Mesenchymal stem cell (in vitro differentiated cells and primary cell): ENCODE data around the gene UCHL5. TPM values are rescaled to one million over a fixed set of nuclear protein-coding genes. Genes with fewer than 3 reads are reported as not detected.

Source experiments
- DNase-seq: peaks from one replicate; pipeline ENCODE4 v3.0.0-alpha.2; 2013
- H2AFZ ChIP-seq: one replicate; pipeline ENCODE4 v1.6.1; 2013; ENCODE audit warnings: low read depth, mild to moderate bottlenecking, control low read depth, inconsistent platforms, low read length, moderate library complexity
- H2AK5ac ChIP-seq: 2 replicates; pipeline ENCODE4 v1.6.1; 2013; ENCODE audit warnings: low read length, moderate library complexity, mild to moderate bottlenecking, inconsistent platforms; ENCODE audit not compliant: severe bottlenecking
- H2BK120ac ChIP-seq: one replicate; pipeline ENCODE4 v1.6.1; 2013; ENCODE audit warnings: low read depth, mild to moderate bottlenecking, inconsistent platforms, low read length, moderate library complexity
- H2BK12ac ChIP-seq, 2 experiments: one replicate each; pipeline ENCODE4 v1.6.1; 2013; ENCODE audit warnings: inconsistent platforms in 2 of 2, low read length in 2 of 2, mild to moderate bottlenecking in 2 of 2, moderate library complexity in 2 of 2, control low read depth in 1 of 2
- H2BK15ac ChIP-seq: one replicate; pipeline ENCODE4 v1.6.1; 2013; ENCODE audit warnings: mild to moderate bottlenecking, low read depth, inconsistent platforms; ENCODE audit not compliant: poor library complexity, severe bottlenecking
- H2BK5ac ChIP-seq: 2 replicates; pipeline ENCODE4 v1.6.1; 2013; ENCODE audit warnings: low read depth, mild to moderate bottlenecking, low read length, control low read depth, inconsistent platforms; ENCODE audit not compliant: poor library complexity, severe bottlenecking
- H3K14ac ChIP-seq, 2 experiments: one replicate each; pipeline ENCODE4 v1.6.1; 2013; ENCODE audit warnings: inconsistent platforms in 2 of 2, low read length in 2 of 2, control low read depth in 1 of 2, mild to moderate bottlenecking in 1 of 2, moderate library complexity in 1 of 2
- H3K18ac ChIP-seq, 2 experiments: one replicate each; pipeline ENCODE4 v1.6.1; 2013; ENCODE audit warnings: inconsistent platforms in 2 of 2, low read length in 2 of 2, control low read depth in 1 of 2, low read depth in 1 of 2, mild to moderate bottlenecking in 1 of 2
- H3K23ac ChIP-seq, 2 experiments: one replicate each; pipeline ENCODE4 v1.6.1; 2013; ENCODE audit warnings: inconsistent platforms in 2 of 2, low read length in 2 of 2, mild to moderate bottlenecking in 2 of 2, moderate library complexity in 2 of 2, control low read depth in 1 of 2
- H3K27ac ChIP-seq: 2 replicates; pipeline ENCODE4 v1.5.1; 2013; ENCODE audit warnings: mild to moderate bottlenecking, moderate library complexity, low read length, control low read depth, inconsistent platforms; ENCODE audit not compliant: poor library complexity, severe bottlenecking
- H3K27me3 ChIP-seq, 2 experiments: 2 replicates each; pipeline versions ENCODE4 v1.6.1 to v1.7.0; 2013; ENCODE audit warnings: low read length in 2 of 2, mild to moderate bottlenecking in 2 of 2, moderate library complexity in 2 of 2, control low read depth in 1 of 2, inconsistent platforms in 1 of 2; ENCODE audit not compliant: control insufficient read depth in 1 of 2, insufficient read depth in 1 of 2
- H3K36me3 ChIP-seq, 2 experiments: 2 replicates each; pipeline versions ENCODE4 v1.6.1 to v1.7.0; 2013; ENCODE audit warnings: low read length in 2 of 2, control low read depth in 1 of 2, inconsistent platforms in 1 of 2, low read depth in 1 of 2, mild to moderate bottlenecking in 1 of 2; ENCODE audit not compliant: insufficient read depth in 2 of 2, control insufficient read depth in 1 of 2
- H3K4ac ChIP-seq, 2 experiments: one replicate each; pipeline ENCODE4 v1.6.1; 2013; ENCODE audit warnings: inconsistent platforms in 2 of 2, low read length in 2 of 2, mild to moderate bottlenecking in 2 of 2, moderate library complexity in 2 of 2, control low read depth in 1 of 2, low read depth in 1 of 2
- H3K4me1 ChIP-seq: 2 replicates; pipeline ENCODE4 v1.6.1; 2013; ENCODE audit warnings: low read depth, low read length, control low read depth; ENCODE audit not compliant: control insufficient read depth, insufficient read depth
- H3K4me2 ChIP-seq: 2 replicates; pipeline ENCODE4 v1.6.1; 2013; ENCODE audit warnings: low read length, mild to moderate bottlenecking, inconsistent platforms; ENCODE audit not compliant: poor library complexity, severe bottlenecking
- H3K4me3 ChIP-seq, 2 experiments: 2 replicates each; pipeline versions ENCODE4 v1.5.1 to v1.7.0; 2013; ENCODE audit warnings: low read length in 2 of 2, mild to moderate bottlenecking in 2 of 2, control low read depth in 1 of 2, low read depth in 1 of 2; ENCODE audit not compliant: insufficient read depth in 1 of 2
- H3K79me1 ChIP-seq: replicated peaks from 2 replicates; pipeline ENCODE4 v1.6.1; 2013; ENCODE audit warnings: mild to moderate bottlenecking, control low read depth, low read length, inconsistent platforms; ENCODE audit not compliant: poor library complexity, severe bottlenecking
- H3K9ac ChIP-seq: 2 replicates; pipeline ENCODE4 v1.7.0; 2013; ENCODE audit warnings: mild to moderate bottlenecking, low read length, moderate library complexity
- H3K9me3 ChIP-seq: 2 replicates; pipeline ENCODE4 v1.7.0; 2013; ENCODE audit warnings: mild to moderate bottlenecking, low read length; ENCODE audit not compliant: control insufficient read depth
- H4K8ac ChIP-seq: one replicate; pipeline ENCODE4 v1.6.1; 2013; ENCODE audit warnings: inconsistent platforms, mild to moderate bottlenecking, low read length, moderate library complexity
- H4K91ac ChIP-seq: one replicate; pipeline ENCODE4 v1.6.1; 2013; ENCODE audit warnings: mild to moderate bottlenecking, low read length, inconsistent platforms
- WGBS: methylation state at CpG from one replicate; pipeline ENCODE4 v1.1.7; 2013; ENCODE audit warnings: mixed read lengths; 5-methylcytosine and 5-hydroxymethylcytosine counted together
- polyA plus RNA-seq, 2 experiments: library from polyadenylated mRNA; stranded (reverse); fragments of 200-250 nt; gene quantifications; one replicate each; pipeline ENCODE4 v1.2.3, GENCODE V29; 2013

Gene UCHL5
- 21.6 TPM for polyA plus RNA-seq (2013, experiment 1 of 2)
- 22.2 TPM for polyA plus RNA-seq (2013, experiment 2 of 2)

GRCh38 chr1:193059282-193060114 is at the start of gene UCHL5, which contains the start of gene RO60:
TSS of gene UCHL5 (minus strand) at chr1:193059360. CDS start at chr1:193059260, 100 bp downstream.
TSS of gene RO60 (plus strand) at chr1:193059612. CDS start at chr1:193069055, 9,443 bp downstream.
- peaks cover 4% of the 10 kb centered on the region for H3K79me1 ChIP-seq
- peak within 1 kb of the TSS; percentile 97 for H3K27ac ChIP-seq
- WGBS: under 1% methylated on average over 65 of the region's 74 CpGs
- no peaks in the 10 kb centered on the region for H3K9me3 ChIP-seq
- H3K23ac ChIP-seq: peak within 1 kb of the TSS in 1 of 2 experiments; percentile 96
- peak within 1 kb of the TSS; percentile 15 for H2BK120ac ChIP-seq
- no peak within 1 kb of the TSS for H2AK5ac ChIP-seq
- H3K36me3 ChIP-seq: no peaks in the 10 kb centered on the region
- peak within 1 kb of the TSS; percentile 95 for H4K91ac ChIP-seq
- H3K4ac ChIP-seq: peak within 1 kb of the TSS; percentile 84 to 96
- peak within 1 kb of the TSS; percentile 77 for H3K4me2 ChIP-seq
- peak within 1 kb of the TSS in 1 of 2 experiments; percentile 91 for H3K14ac ChIP-seq
- no peaks in the 10 kb centered on the region for H3K27me3 ChIP-seq
- peak; percentile 99 for DNase-seq
- H2BK15ac ChIP-seq: peak within 1 kb of the TSS; percentile 87
- peak within 1 kb of the TSS; percentile 93 for H4K8ac ChIP-seq
- H2BK5ac ChIP-seq: peak within 1 kb of the TSS; percentile 82
- peaks cover 4% of the 10 kb centered on the region for H3K4me1 ChIP-seq
- H3K18ac ChIP-seq: peak within 1 kb of the TSS; percentile 92 to 97
- peak within 1 kb of the TSS; percentile 98 for H2AFZ ChIP-seq
- peak within 1 kb of the TSS; percentile 86 to 90 for H3K4me3 ChIP-seq
- peak within 1 kb of the TSS; percentile 99 for H3K9ac ChIP-seq
- H2BK12ac ChIP-seq: peak within 1 kb of the TSS in 1 of 2 experiments; percentile 65

GRCh38 chr1:193108471-193108870 is 49.3 kb upstream of the UCHL5 start:
- Histone ChIP-seq H4K8ac (no peak overlapping the region), H3K4me3 (no peak overlapping the region), H4K91ac (no peak overlapping the region), H3K4me2 (no peak overlapping the region), H2AK5ac (no peak overlapping the region), H3K4me1 (peaks cover 6% of the 10 kb centered on the region), H2BK15ac (no peak overlapping the region), H2BK12ac (no peak overlapping the region), H3K23ac (no peak overlapping the region), H3K27me3 (no peaks in the 10 kb centered on the region), H3K18ac (no peak overlapping the region), H2BK120ac (no peak overlapping the region), H2AFZ (no peak overlapping the region), H3K4ac (no peak overlapping the region), H3K36me3 (no peaks in the 10 kb centered on the region), H3K9ac (no peak overlapping the region), H3K9me3 (no peaks in the 10 kb centered on the region), H3K14ac (no peak overlapping the region), H3K27ac (no peak overlapping the region), H2BK5ac (no peak overlapping the region), H3K79me1 (peaks cover 7% of the 10 kb centered on the region)
- DNase-seq: no peak
- WGBS: 93% methylated on average over 2 of the region's 3 CpGs

GRCh38 chr1:193105821-193106177 is 46.6 kb upstream of the UCHL5 start:
- no peak overlapping the region for H4K91ac ChIP-seq
- H3K9me3 ChIP-seq: no peaks in the 10 kb centered on the region
- H2BK15ac ChIP-seq: no peak overlapping the region
- peak; percentile 8 for DNase-seq
- H2BK120ac ChIP-seq: no peak overlapping the region
- peaks cover 1% of the 10 kb centered on the region for H3K4me1 ChIP-seq
- H3K79me1 ChIP-seq: peaks cover 4% of the 10 kb centered on the region
- H3K36me3 ChIP-seq: peaks cover 0 to under 1% of the 10 kb centered on the region in 2 experiments
- peak overlapping the region; percentile 97 for H3K9ac ChIP-seq
- WGBS: 85% methylated on average over 1 of the region's 4 CpGs
- no peak overlapping the region for H3K18ac ChIP-seq
- H3K23ac ChIP-seq: no peak overlapping the region
- no peak overlapping the region for H2BK12ac ChIP-seq
- peak overlapping the region; percentile 58 for H3K4me2 ChIP-seq
- no peak overlapping the region for H3K4ac ChIP-seq
- H3K27ac ChIP-seq: peak overlapping the region; percentile 86
- no peak overlapping the region for H2BK5ac ChIP-seq
- no peaks in the 10 kb centered on the region for H3K27me3 ChIP-seq
- H4K8ac ChIP-seq: no peak overlapping the region
- no peak overlapping the region for H3K14ac ChIP-seq
- peak overlapping the region; percentile 6 for H2AFZ ChIP-seq
- H3K4me3 ChIP-seq: peak overlapping the region in 1 of 2 experiments; percentile 95
- H2AK5ac ChIP-seq: no peak overlapping the region
